ENCODE measurements around the gene AATF. TPM values are rescaled to one million over a fixed set of nuclear protein-coding genes. Genes with fewer than 3 reads are reported as not detected.

Gene AATF
- polyA plus RNA-seq, 2 of the 4 experiments (the other 2 are of a cell fraction), result 51.9 to 120 TPM

- Histone ChIP-seq H3K4me3 (no peak overlapping the region), H3K27ac (no peak overlapping the region), H3K4me1 (peaks cover 25% of the 10 kb centered on the region), H3K4me2 (peak overlapping the region; percentile 70; the same call in 2 of the 3 replicates), H3K9me3 (no peaks in the 10 kb centered on the region)
- CTCF ChIA-PET, result interaction anchor here (0.5 to 1.4 kb wide), 3 partner anchors 11 to 81 kb away, joined by 3 to 4 read pairs (median 3); no protein-coding TSS in a partner anchor
- no peak for TF ChIP-seq NPAS2 (CRISPR knock-in tag; IDR thresholded peaks at IDR 0.05; ENCODE audit: borderline replicate concordance)
- FAIRE-seq (no peak), ATAC-seq (no peak), DNase-seq (ENCODE audit: low read depth in 1 of 2, low spot score in 1 of 2) (no peak)
- POLR2A ChIA-PET, result no interaction called here
- WGBS (ENCODE audit: missing lambda C conversion rate), result 75% methylated on average over 4 of the region's 4 CpGs
Observed at GRCh38 chr17:36979565-36979941, 30.8 kb downstream of the AATF start.

- WGBS (ENCODE audit: missing lambda C conversion rate), result 4% methylated on average over 2 of the region's 2 CpGs
- peak overlapping the region; percentile 0 to 4; a peak in 1 of 6 replicates for H3K27ac ChIP-seq
- TF ChIP-seq EHMT2 (IDR thresholded peaks at IDR 0.05; ENCODE audit: low read depth) (no peak), CBX2 (IDR thresholded peaks at IDR 0.05; ENCODE audit: borderline replicate concordance, low read depth) (no peak), HOXB5 (CRISPR knock-in tag; IDR thresholded peaks at IDR 0.05) (no peak), HMGXB4 (CRISPR knock-in tag; IDR thresholded peaks at IDR 0.05; ENCODE audit: borderline replicate concordance) (no peak), FOSB (CRISPR knock-in tag; IDR thresholded peaks at IDR 0.05) (no peak), HDAC2 (IDR thresholded peaks at IDR 0.05) (no peak), EP300 (IDR thresholded peaks at IDR 0.05) (no peak), NPAS2 (CRISPR knock-in tag; IDR thresholded peaks at IDR 0.05; ENCODE audit: borderline replicate concordance) (no peak), HOXB13 (CRISPR knock-in tag; IDR thresholded peaks at IDR 0.05; ENCODE audit: low read depth) (no peak)
- DNase-seq (ENCODE audit: low read depth in 1 of 2, low spot score in 1 of 2), result peak in 1 of 2 experiments; percentile 28
- peak in 1 of 2 experiments; percentile 66; a peak in 3 of 6 replicates for ATAC-seq
- H3K9me3 ChIP-seq, result no peaks in the 10 kb centered on the region
- FAIRE-seq, result no peak
- peaks cover 25% of the 10 kb centered on the region for H3K4me1 ChIP-seq
- POLR2A ChIA-PET, result interaction anchor here (0.7 kb wide), 1 partner anchor 8 kb away, joined by 5 read pairs; no protein-coding TSS in a partner anchor
- CTCF ChIA-PET, result interaction anchor here (0.6 to 1.4 kb wide), 5 partner anchors 12 to 313 kb away, joined by 3 to 4 read pairs (median 3); no protein-coding TSS in a partner anchor
- no peak overlapping the region for H3K4me3 ChIP-seq
- peak overlapping the region; percentile 70 for H3K4me2 ChIP-seq
Observed at GRCh38 chr17:36980280-36980761, 31.6 kb downstream of the AATF start.

GRCh38 chr17:36983618-36984017 is 34.9 kb downstream of the AATF start:
- no peak overlapping the region for H3K4me3 ChIP-seq
- peaks cover 25% of the 10 kb centered on the region for H3K4me1 ChIP-seq
- ChIA-PET CTCF (no interaction called here), POLR2A (no interaction called here)
- FAIRE-seq (no peak), DNase-seq (ENCODE audit: low read depth in 1 of 2, low spot score in 1 of 2) (no peak), ATAC-seq (no peak)
- no peak overlapping the region for H3K27ac ChIP-seq
- TF ChIP-seq CEBPB (IDR thresholded peaks at IDR 0.05) (no peak), RAD21 (conservative IDR thresholded peaks at IDR 0.05 in 1 of 2, IDR thresholded peaks at IDR 0.05 in 1 of 2) (no peak), POLR2AphosphoS2 (conservative IDR thresholded peaks at IDR 0.05; ENCODE audit: low read length) (no peak), MAFK (IDR thresholded peaks at IDR 0.05; ENCODE audit: partially characterized antibody) (no peak), E2F6 (IDR thresholded peaks at IDR 0.05; ENCODE audit: borderline replicate concordance, low read depth) (no peak), NPAS2 (CRISPR knock-in tag; IDR thresholded peaks at IDR 0.05; ENCODE audit: borderline replicate concordance) (no peak), USF2 (IDR thresholded peaks at IDR 0.05) (no peak), ATOH8 (CRISPR knock-in tag; IDR thresholded peaks at IDR 0.05; ENCODE audit: low read depth) (no peak), RFX5 (IDR thresholded peaks at IDR 0.05) (no peak), PBX3 (IDR thresholded peaks at IDR 0.05) (no peak), ESRRA (IDR thresholded peaks at IDR 0.05; ENCODE audit: borderline replicate concordance, low read length) (no peak), REST (IDR thresholded peaks at IDR 0.05) (no peak), HEYL (CRISPR knock-in tag; IDR thresholded peaks at IDR 0.05) (no peak), FOSB (CRISPR knock-in tag; IDR thresholded peaks at IDR 0.05) (no peak)
- no peak overlapping the region for H3K4me2 ChIP-seq
- no peaks in the 10 kb centered on the region for H3K9me3 ChIP-seq
